Choroid plexus epithelial cell (primary cell): ENCODE measurements around the gene EXOSC7.

Experiments
- DNase-seq: peaks from one replicate; pipeline ENCODE4 v3.0.0-alpha.2; 2010; ENCODE audit warnings: low read depth
- H3K4me3 ChIP-seq: 2 replicates; pipeline ENCODE4 v1.5.1; 2011; ENCODE audit warnings: low read depth, mild to moderate bottlenecking, control low read depth, low read length, moderate library complexity
- TF ChIP-seq, protein P1 (sequence below): conservative IDR thresholded peaks from 2 replicates; pipeline ENCODE4 v1.5.1; 2011; ENCODE audit warnings: low read depth, mild to moderate bottlenecking, control low read depth, inconsistent platforms, low read length, moderate library complexity

The EXOSC7 gene

DNA sequence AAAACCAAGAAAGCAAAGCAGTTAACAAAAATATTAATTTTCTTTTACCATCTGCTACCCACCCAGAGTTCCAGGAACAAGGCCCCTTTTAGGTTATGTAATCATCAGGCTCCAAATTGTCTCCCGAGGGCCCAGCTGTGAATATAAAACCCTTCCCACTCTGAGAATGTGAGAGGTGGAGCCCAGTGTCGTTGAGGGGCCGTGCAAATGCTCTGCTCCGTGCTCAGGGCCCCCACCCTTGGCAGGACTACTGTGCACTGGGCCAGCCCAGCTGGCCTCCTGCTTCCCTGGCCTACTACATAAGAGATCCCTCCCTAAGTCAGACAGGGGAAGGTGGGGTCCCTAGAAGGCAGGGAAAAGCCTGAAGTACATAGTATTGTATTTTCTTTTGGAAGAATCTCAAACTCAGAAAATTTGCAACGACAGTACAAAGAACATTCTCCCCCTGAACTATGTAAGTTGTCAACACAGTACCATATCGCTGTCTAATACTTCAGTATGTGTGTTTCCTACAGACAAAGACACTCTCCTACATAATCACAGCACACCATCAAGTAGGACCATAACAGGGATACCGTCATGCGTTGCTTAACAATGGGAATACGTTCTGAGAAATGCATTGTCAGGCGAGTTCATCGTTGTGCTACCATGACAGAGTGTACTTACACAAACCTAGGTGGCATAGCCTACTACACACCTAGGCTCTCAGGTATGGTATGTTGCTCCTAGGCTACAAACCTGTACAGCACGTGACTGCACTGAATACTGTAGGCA, 45.7 kb downstream of the EXOSC7 start:
- no peak overlapping the region for H3K4me3 ChIP-seq
- TF ChIP-seq, protein P1, sequence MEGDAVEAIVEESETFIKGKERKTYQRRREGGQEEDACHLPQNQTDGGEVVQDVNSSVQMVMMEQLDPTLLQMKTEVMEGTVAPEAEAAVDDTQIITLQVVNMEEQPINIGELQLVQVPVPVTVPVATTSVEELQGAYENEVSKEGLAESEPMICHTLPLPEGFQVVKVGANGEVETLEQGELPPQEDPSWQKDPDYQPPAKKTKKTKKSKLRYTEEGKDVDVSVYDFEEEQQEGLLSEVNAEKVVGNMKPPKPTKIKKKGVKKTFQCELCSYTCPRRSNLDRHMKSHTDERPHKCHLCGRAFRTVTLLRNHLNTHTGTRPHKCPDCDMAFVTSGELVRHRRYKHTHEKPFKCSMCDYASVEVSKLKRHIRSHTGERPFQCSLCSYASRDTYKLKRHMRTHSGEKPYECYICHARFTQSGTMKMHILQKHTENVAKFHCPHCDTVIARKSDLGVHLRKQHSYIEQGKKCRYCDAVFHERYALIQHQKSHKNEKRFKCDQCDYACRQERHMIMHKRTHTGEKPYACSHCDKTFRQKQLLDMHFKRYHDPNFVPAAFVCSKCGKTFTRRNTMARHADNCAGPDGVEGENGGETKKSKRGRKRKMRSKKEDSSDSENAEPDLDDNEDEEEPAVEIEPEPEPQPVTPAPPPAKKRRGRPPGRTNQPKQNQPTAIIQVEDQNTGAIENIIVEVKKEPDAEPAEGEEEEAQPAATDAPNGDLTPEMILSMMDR, result no peak

DNA sequence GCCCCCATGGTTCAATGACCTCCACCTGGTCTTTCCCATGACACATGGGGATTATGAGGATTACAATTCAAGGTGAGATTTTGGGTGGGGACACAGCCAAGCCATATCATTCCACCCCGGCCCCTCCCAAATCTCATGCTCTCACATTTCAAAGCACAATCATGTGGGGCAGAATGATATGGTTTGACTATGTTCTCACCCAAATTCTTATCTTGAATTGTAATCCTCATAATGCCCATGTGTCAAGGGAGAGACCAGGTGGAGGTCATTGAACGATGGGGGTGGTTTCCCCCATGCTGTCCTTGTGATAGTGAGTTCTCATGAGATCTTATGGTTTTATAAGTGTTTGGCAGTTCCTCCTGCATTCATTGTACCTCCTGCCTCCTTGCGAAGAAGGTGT, 47.6 kb downstream of the EXOSC7 start:
- TF ChIP-seq, protein P1, result no peak
- H3K4me3 ChIP-seq, result no peak overlapping the region
- no peak for DNase-seq

More for the DNA sequence above, 45.7 kb downstream of the EXOSC7 start:
- DNase-seq, result peak; percentile 33

DNA sequence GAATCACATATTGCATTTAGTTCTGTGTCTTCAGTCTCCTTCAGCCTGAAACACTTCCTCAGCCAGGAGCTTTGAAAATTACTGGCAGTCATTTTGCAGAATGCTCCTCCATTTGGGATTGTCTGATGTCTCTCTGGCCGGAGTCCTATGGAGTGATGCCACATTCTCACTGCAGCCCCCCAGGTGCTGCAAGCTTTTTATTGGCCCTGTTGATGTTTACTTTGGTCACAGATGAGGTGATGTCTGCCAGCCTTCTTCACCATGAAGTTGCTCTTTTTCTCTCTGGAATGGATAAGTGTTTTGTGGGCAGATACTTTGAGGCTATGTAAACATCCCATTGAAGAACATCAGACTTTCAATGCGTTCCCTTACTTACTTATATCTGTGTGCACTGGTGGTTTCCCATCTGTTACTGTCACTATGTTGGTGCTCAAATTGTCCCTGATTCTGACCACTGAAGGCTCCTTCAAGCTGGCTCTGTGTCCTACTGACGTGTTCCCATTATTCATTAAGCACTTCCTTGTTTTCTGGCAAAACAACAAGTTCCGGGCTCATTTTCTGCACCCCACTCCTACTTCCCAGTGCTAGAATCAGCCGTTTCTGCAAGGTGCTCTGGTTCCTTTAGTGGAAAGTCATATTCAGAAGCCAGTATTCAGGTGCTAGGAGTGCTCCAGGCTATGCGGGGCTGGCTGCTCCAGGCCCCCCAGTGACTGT, 48.7 kb downstream of the EXOSC7 start:
- H3K4me3 ChIP-seq, result no peak overlapping the region
- no peak for DNase-seq
- TF ChIP-seq, protein P1, result no peak

DNA sequence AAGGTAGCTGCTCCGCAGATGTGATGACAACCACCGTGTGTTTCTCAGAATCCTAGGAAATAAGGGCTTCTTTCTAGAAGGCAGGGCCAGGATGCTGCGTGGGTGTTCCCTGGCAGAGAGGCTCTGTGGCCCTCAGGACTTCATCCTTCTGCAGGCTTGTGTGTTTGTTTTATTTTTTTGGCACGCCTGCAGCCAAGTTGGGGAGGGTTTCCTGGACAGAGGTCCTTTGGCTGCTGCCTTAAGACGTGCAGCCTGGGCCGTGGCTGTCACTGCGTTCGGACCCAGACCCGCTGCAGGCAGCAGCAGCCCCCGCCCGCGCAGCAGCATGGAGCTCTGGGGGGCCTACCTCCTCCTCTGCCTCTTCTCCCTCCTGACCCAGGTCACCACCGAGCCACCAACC, 50.0 kb downstream of the EXOSC7 start, which contains the start of gene CLEC3B:
CLEC3B (plus strand) TSS at position 266 of the 400 bp plus-strand sequence; CDS start at position 326, 60 bp downstream.
- DNase-seq, result peak; percentile 59
- no peak within 1 kb of the TSS for H3K4me3 ChIP-seq
- TF ChIP-seq, protein P1, result no peak

DNA sequence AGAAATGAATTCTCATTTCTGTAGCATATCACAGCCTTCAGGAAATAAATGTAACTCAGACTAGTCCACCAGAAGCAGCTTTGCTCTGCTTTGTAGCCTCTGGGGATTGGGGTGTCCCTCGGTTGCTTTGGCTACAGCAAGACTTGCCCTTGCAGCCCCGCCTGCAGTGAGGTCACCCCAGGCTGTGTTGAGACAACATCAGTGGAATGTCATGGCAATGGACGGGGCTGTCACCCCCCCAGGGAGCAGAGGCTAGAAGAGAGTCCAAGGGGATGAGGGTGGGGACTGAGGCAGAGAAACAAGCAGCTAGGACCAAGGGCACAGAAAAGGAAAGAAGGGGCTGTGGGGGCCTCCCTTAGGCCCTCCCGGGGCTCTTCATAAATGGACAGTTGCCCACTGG, 50.9 kb downstream of the EXOSC7 start:
- H3K4me3 ChIP-seq, result no peak overlapping the region
- DNase-seq, result peak; percentile 71
- TF ChIP-seq, protein P1, result no peak

DNA sequence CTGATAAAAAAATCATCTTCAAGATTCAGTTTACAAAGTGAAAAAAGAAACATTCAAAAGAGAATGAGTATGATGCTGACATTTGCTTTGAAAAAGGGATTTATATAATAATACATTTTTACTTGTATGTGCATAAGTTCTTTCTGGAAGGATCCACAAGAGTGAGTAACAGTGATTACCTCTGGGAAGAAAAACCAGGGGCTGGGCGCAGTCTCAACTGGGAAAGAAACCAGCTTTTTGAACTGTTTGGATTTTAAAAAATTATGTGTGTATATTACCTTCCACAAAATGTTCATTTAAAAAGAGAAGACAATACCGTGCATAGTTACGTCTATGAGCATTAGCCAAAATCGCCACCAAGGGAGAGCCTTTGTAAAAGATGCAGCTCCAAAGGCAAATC, 51.4 kb downstream of the EXOSC7 start:
- TF ChIP-seq, protein P1, result no peak
- no peak for DNase-seq
- no peak overlapping the region for H3K4me3 ChIP-seq

DNA sequence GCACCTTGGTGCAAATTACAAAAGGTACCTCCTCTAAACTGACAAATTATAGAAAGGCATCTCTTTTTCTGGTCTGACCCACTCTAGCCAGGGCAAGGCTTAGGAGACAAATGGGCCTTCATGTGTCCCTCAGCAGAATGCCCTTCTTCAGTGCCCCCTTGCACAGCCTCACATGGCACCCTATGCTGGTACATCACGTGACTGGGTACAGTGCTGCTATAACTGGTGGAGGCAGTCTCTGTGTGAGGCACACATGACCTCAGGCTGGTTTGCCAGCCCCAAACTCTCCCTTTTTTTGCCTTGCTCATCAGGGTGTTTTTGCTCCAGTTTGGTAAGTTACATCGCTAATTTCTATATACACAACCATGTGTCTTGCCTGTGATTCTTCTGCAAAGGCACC, 53.2 kb downstream of the EXOSC7 start:
- TF ChIP-seq, protein P1, result no peak
- no peak overlapping the region for H3K4me3 ChIP-seq
- DNase-seq, result no peak
